ENCODE data around the gene NPHP1.
"Not testable (repeated sequence)": the region's sequence is repeated elsewhere in the genome, so short reads cannot be mapped to it uniquely, and the experiment has no call there.

The NPHP1 gene

GRCh38 chr2:110120171-110121051 lies 84.4 kb downstream of the NPHP1 start:
- peak overlapping the region; percentile 20 for H3K27ac ChIP-seq (ENCODE audit: low read depth, low read length)
- peaks cover 9 to 28% (median 23%) of the 10 kb centered on the region in 5 donors for H3K27me3 ChIP-seq (ENCODE audit: control insufficient read depth in 5 of 5, insufficient read depth in 4 of 5, low read length in 5 of 5)

GRCh38 chr2:110116033-110116710 lies 88.6 kb downstream of the NPHP1 start:
- Histone ChIP-seq H3K4me3 (ENCODE audit: low read depth in 1 of 5, low read length in 5 of 5) (peak overlapping the region; percentile 23 to 64 (median 58)), H3K36me3 (ENCODE audit: control insufficient read depth in 5 of 5, insufficient read depth in 5 of 5, low read length in 5 of 5) (no peaks in the 10 kb centered on the region), H3K27ac (ENCODE audit: low read depth, low read length) (peak overlapping the region; percentile 27), H3K9ac (ENCODE audit: low read length in 5 of 5) (peak overlapping the region in 2 of 5 donors; percentile 15 to 30), H3K9me3 (ENCODE audit: control insufficient read depth in 5 of 5, low read length in 5 of 5) (no peaks in the 10 kb centered on the region), H3K4me1 (ENCODE audit: control insufficient read depth in 5 of 5, insufficient read depth in 5 of 5, low read length in 5 of 5) (peaks cover 2 to 67% (median 26%) of the 10 kb centered on the region in 5 donors), H3K27me3 (ENCODE audit: control insufficient read depth in 5 of 5, insufficient read depth in 4 of 5, low read length in 5 of 5) (peaks cover 20 to 40% (median 35%) of the 10 kb centered on the region in 5 donors)

More at GRCh38 chr2:110120171-110121051, 84.4 kb downstream of the NPHP1 start:
- Histone ChIP-seq H3K4me3 (ENCODE audit: low read depth in 1 of 5, low read length in 5 of 5) (no peak overlapping the region), H3K9ac (ENCODE audit: low read length in 5 of 5) (no peak overlapping the region), H3K9me3 (ENCODE audit: control insufficient read depth in 5 of 5, low read length in 5 of 5) (no peaks in the 10 kb centered on the region), H3K36me3 (ENCODE audit: control insufficient read depth in 5 of 5, insufficient read depth in 5 of 5, low read length in 5 of 5) (no peaks in the 10 kb centered on the region), H3K4me1 (ENCODE audit: control insufficient read depth in 5 of 5, insufficient read depth in 5 of 5, low read length in 5 of 5) (peaks cover 2 to 53% (median 24%) of the 10 kb centered on the region in 5 donors)

GRCh38 chr2:110115291-110116032 lies 89.4 kb downstream of the NPHP1 start, which contains the start of gene MALL:
Gene MALL, minus strand, starts transcription at chr2:110115822. Its CDS starts 30 bp downstream, at chr2:110115792.
- Histone ChIP-seq H3K4me3 (ENCODE audit: low read depth in 1 of 5, low read length in 5 of 5) (peak within 1 kb of the TSS; percentile 23 to 64 (median 58)), H3K9me3 (ENCODE audit: control insufficient read depth in 5 of 5, low read length in 5 of 5) (no peaks in the 10 kb centered on the region), H3K27ac (ENCODE audit: low read depth, low read length) (peak within 1 kb of the TSS; percentile 41), H3K27me3 (ENCODE audit: control insufficient read depth in 5 of 5, insufficient read depth in 4 of 5, low read length in 5 of 5) (peaks cover 20 to 38% (median 35%) of the 10 kb centered on the region in 5 donors), H3K4me1 (ENCODE audit: control insufficient read depth in 5 of 5, insufficient read depth in 5 of 5, low read length in 5 of 5) (peaks cover 2 to 62% (median 21%) of the 10 kb centered on the region in 5 donors), H3K36me3 (ENCODE audit: control insufficient read depth in 5 of 5, insufficient read depth in 5 of 5, low read length in 5 of 5) (no peaks in the 10 kb centered on the region), H3K9ac (ENCODE audit: low read length in 5 of 5) (peak within 1 kb of the TSS in 3 of 5 donors; percentile 15 to 48 (median 48))

- peaks cover 20 to 37% (median 35%) of the 10 kb centered on the region in 5 donors for H3K27me3 ChIP-seq (ENCODE audit: control insufficient read depth in 5 of 5, insufficient read depth in 4 of 5, low read length in 5 of 5)
- H3K36me3 ChIP-seq (ENCODE audit: control insufficient read depth in 5 of 5, insufficient read depth in 5 of 5, low read length in 5 of 5): no peaks in the 10 kb centered on the region
- H3K9me3 ChIP-seq (ENCODE audit: control insufficient read depth in 5 of 5, low read length in 5 of 5): no peaks in the 10 kb centered on the region
- H3K4me1 ChIP-seq (ENCODE audit: control insufficient read depth in 5 of 5, insufficient read depth in 5 of 5, low read length in 5 of 5): peaks cover 2 to 56% (median 18%) of the 10 kb centered on the region in 5 donors
- peak overlapping the region in 2 of 5 donors; percentile 48 for H3K9ac ChIP-seq (ENCODE audit: low read length in 5 of 5)
- H3K27ac ChIP-seq (ENCODE audit: low read depth, low read length): peak overlapping the region; percentile 41
- peak overlapping the region in 3 of 5 donors; percentile 58 to 64 (median 59) for H3K4me3 ChIP-seq (ENCODE audit: low read depth in 1 of 5, low read length in 5 of 5)
Observed at GRCh38 chr2:110114831-110115255, 90.0 kb downstream of the NPHP1 start.

- H3K4me1 ChIP-seq (ENCODE audit: control insufficient read depth in 5 of 5, insufficient read depth in 5 of 5, low read length in 5 of 5): peaks cover 2 to 53% (median 18%) of the 10 kb centered on the region in 5 donors
- H3K9me3 ChIP-seq (ENCODE audit: control insufficient read depth in 5 of 5, low read length in 5 of 5): no peaks in the 10 kb centered on the region
- H3K27ac ChIP-seq (ENCODE audit: low read depth, low read length): no peak overlapping the region
- peaks cover 20 to 35% (median 33%) of the 10 kb centered on the region in 5 donors for H3K27me3 ChIP-seq (ENCODE audit: control insufficient read depth in 5 of 5, insufficient read depth in 4 of 5, low read length in 5 of 5)
- peak overlapping the region in 3 of 5 donors; percentile 58 to 64 (median 59) for H3K4me3 ChIP-seq (ENCODE audit: low read depth in 1 of 5, low read length in 5 of 5)
- peak overlapping the region in 1 of 5 donors; percentile 38 for H3K9ac ChIP-seq (ENCODE audit: low read length in 5 of 5)
- H3K36me3 ChIP-seq (ENCODE audit: control insufficient read depth in 5 of 5, insufficient read depth in 5 of 5, low read length in 5 of 5): no peaks in the 10 kb centered on the region
Observed at GRCh38 chr2:110113961-110114591, 90.7 kb downstream of the NPHP1 start.

GRCh38 chr2:110108291-110108690 lies 96.5 kb downstream of the NPHP1 start:
- not testable (repeated sequence) for H3K27me3 ChIP-seq (ENCODE audit: control insufficient read depth in 5 of 5, insufficient read depth in 4 of 5, low read length in 5 of 5); H3K4me3 ChIP-seq (ENCODE audit: low read depth in 1 of 5, low read length in 5 of 5); H3K27ac ChIP-seq (ENCODE audit: low read depth, low read length); H3K9me3 ChIP-seq (ENCODE audit: control insufficient read depth in 5 of 5, low read length in 5 of 5); H3K9ac ChIP-seq (ENCODE audit: low read length in 5 of 5); H3K36me3 ChIP-seq (ENCODE audit: control insufficient read depth in 5 of 5, insufficient read depth in 5 of 5, low read length in 5 of 5)
- peaks cover 0 to 15% (median 0%) of the 10 kb centered on the region in 5 donors for H3K4me1 ChIP-seq (ENCODE audit: control insufficient read depth in 5 of 5, insufficient read depth in 5 of 5, low read length in 5 of 5)

GRCh38 chr2:110107092-110108079 lies 97.4 kb downstream of the NPHP1 start:
- peaks cover 0 to 8% (median 3%) of the 10 kb centered on the region in 5 donors for H3K27me3 ChIP-seq (ENCODE audit: control insufficient read depth in 5 of 5, insufficient read depth in 4 of 5, low read length in 5 of 5)
- no peaks in the 10 kb centered on the region for H3K36me3 ChIP-seq (ENCODE audit: control insufficient read depth in 5 of 5, insufficient read depth in 5 of 5, low read length in 5 of 5)
- H3K27ac ChIP-seq (ENCODE audit: low read depth, low read length): no peak overlapping the region
- H3K9ac ChIP-seq (ENCODE audit: low read length in 5 of 5): no peak overlapping the region
- H3K4me3 ChIP-seq (ENCODE audit: low read depth in 1 of 5, low read length in 5 of 5): no peak overlapping the region
- peaks cover 0 to 5% (median 2%) of the 10 kb centered on the region in 5 donors for H3K9me3 ChIP-seq (ENCODE audit: control insufficient read depth in 5 of 5, low read length in 5 of 5)
- H3K4me1 ChIP-seq (ENCODE audit: control insufficient read depth in 5 of 5, insufficient read depth in 5 of 5, low read length in 5 of 5): peaks cover 0 to 21% (median 2%) of the 10 kb centered on the region in 5 donors

- peaks cover 0 to 5% (median 2%) of the 10 kb centered on the region in 5 donors for H3K9me3 ChIP-seq (ENCODE audit: control insufficient read depth in 5 of 5, low read length in 5 of 5)
- H3K36me3 ChIP-seq (ENCODE audit: control insufficient read depth in 5 of 5, insufficient read depth in 5 of 5, low read length in 5 of 5): no peaks in the 10 kb centered on the region
- peaks cover 0 to 8% (median 3%) of the 10 kb centered on the region in 5 donors for H3K27me3 ChIP-seq (ENCODE audit: control insufficient read depth in 5 of 5, insufficient read depth in 4 of 5, low read length in 5 of 5)
- no peak overlapping the region for H3K27ac ChIP-seq (ENCODE audit: low read depth, low read length)
- no peak overlapping the region for H3K4me3 ChIP-seq (ENCODE audit: low read depth in 1 of 5, low read length in 5 of 5)
- H3K9ac ChIP-seq (ENCODE audit: low read length in 5 of 5): no peak overlapping the region
- H3K4me1 ChIP-seq (ENCODE audit: control insufficient read depth in 5 of 5, insufficient read depth in 5 of 5, low read length in 5 of 5): peaks cover 3 to 29% (median 5%) of the 10 kb centered on the region in 5 donors
Observed at GRCh38 chr2:110106642-110107041, 98.2 kb downstream of the NPHP1 start.
